Activated T-cell treated with anti-CD3 and anti-CD28 coated beads, Interleukin-2, amount 50 U/mL, for 1 hour (primary cell): Measurements from ENCODE around the gene TRAF7.

Source experiments
- DNase-seq: peaks from one replicate; pipeline ENCODE4 v3.0.0-alpha.2; 2020

TRAF7 gene

GRCh38 chr16:2226245-2226793, 70.7 kb downstream of the TRAF7 start:
- no peak for DNase-seq

DNA sequence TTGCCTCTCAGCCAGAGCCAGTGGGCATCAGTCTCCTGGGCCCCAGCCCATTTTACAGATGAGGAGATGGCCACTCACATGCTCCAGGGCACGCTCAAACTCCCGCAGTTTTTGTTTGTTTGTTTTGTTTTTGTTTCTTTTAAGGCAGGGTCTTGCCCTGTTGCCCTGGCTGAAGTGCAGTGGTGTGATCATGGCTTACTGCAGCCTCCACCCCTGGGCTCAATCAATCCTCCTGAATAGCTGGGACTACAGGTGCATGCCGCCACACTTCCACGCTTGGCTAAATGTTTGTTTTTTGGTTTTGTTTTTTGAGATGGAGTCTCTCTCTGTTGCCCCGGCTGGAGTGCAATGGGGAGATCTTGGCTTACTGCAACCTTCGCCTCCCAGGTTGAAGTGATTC, 71.3 kb downstream of the TRAF7 start:
- no peak for DNase-seq
